Measurements from ENCODE around the gene CNTNAP2.

Gene CNTNAP2

DNA sequence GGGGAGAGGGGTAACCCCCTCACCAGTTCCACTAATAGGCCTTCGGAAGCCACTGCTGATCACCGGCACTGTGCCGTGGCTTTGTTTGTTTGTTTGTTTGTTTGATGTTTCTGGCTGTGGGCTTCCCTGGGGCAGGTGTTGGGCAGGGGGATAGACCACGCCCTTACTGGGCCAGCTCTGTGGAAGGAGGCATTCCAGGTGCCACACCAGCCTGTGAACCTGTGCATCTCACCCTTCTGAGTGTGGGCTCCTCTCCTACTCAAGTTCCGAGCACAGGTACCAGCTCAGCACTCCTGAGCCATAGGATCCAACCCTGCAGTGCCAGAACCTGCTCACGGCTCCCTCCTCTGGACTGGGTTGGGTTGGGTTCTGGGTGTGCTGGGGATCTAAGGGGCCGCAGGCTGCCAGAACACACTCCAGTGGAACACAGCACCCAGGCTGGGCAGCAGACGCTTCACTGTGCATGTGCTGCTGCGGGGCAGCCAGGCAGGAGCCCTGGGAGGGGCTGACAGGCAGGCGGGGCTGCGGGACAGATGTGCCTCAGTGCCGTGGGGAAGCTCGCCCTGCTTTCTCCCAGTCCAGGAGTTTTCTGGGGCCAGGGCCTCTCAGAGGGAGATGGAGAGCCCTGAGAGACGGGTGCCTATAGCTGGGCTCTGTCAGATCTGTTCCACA lies 1053.9 kb downstream of the CNTNAP2 start:
- DNase-seq = no peak

DNA sequence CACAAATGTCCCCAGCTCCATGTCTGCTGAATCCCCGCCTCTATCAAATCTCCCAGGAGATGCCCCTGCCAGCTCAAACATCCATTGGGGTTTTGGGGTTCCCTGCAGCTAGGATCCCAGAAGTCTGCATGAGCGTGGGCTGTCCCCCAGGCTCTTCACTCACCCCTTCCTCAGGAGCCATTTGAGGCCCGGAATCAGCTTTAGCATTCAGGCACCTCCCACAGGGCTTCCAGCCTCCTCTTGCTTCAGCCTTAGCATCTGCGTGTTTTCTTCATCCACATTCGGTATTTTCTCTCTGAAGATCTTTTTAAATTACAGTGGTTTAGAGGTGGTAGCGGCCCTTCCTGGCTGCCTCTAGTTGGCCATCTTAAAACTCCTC lies 1054.4 kb downstream of the CNTNAP2 start:
- no peak for DNase-seq

DNA sequence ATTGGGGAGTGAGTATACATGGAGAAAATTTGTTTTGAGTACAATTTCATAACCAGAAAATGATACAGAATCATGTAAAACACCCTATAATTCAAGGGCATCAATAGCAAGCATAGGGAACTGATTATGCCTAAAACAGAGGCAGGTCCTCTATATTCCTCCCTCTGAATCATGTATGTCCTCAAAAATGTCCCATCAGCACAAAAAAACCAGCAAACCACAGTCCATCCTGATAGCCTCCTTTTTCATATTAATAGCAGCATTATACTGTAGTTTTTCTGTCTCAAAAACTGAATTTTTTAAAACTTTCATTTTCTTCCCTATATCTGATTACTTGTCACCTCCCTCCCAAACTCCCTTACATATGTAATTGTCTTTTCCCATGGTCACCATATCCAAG lies 1057.3 kb downstream of the CNTNAP2 start:
- DNase-seq = no peak

DNA sequence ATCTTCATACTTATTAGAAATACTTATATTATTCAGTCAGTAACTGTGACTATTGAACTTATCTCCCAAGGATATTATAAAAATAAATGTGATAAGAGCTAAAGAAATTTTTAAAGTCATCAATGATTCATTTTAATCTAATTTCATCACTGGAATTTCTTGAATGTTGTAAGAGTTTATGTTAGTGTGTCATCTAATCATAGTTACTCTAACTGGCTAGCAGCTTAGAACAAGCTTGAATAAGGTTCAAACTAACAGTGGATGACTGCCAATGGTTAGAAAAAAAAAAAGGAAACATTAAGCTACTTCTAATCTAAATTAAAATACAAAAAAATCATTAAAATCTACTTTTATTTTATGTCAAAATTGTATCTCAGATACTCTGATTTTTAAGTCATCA lies 1066.3 kb downstream of the CNTNAP2 start:
- DNase-seq = no peak

DNA sequence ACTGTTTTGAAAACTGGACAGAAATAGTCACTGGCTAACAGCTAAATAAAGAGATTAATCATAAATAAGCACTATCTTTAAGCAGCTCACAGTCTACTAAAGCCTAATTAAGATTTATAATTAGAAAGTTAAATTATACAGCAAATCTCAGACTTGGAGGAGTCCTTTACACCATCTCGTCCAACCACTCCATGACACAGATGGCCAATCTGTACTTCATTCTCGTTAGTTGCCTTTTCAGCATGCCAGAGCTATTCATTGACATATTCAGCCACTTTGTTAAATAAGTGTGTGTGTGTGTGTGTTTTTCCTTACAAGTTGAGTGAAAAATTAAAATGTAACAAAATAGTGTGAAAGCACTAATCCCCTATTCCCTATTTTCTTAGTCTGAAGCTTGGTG lies 1066.7 kb downstream of the CNTNAP2 start:
- no peak for DNase-seq

DNA sequence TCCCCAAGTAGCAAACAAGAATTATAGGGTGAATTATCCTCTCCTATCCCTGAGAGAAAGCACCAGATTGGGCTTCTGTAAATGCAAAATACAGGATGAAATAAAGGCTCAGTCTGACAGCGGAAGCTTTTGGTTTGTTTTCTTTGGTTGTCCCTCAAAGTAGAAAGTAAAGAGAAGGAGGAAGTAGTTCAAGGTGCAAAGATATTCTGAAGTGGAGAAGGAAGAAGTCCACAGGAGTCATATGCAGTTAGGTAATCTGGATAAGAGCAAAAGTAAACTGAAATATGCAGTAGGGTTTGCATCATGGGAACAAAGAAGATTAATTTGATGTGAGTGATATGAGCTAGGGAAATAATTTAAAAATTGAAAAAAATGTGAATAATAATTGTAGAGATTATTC lies 1071.9 kb downstream of the CNTNAP2 start:
- no peak for DNase-seq

DNA sequence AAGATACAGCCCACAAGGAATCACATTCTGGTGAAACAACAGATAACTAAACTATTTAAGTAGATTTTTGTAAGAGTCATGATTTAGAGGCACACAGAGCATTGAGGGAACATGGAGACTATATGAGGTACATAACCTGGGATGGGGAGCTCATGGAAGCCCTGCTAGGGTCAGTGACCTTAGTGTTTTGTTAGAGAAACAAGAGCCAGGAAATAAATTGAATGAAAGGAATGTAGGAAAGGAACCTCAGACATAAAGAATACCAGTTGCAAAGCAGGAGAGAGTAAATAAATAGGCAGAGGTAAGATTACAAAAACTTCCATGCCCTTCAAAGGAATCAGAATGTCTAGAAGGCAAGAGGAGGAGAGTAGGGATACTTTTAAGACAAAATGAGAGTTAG lies 1076.9 kb downstream of the CNTNAP2 start:
- no peak for DNase-seq

DNA sequence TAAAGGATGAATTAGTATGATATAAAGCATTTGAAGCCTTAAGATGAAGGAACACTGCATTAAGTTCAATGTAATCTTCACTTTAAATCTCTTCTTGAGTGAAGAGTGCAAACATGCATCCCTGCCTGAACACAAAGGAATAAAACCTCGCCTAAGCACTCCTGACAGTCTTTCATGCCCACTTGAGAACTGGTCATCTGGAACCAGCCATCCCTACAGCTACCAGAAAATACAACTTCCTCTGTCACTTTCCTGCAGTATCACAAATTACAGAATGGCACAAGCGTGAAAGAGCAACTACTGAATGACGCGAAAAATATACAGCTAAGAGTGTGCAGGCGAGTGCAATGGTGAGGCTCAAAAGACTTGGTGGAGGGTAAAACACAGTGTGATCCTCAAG lies 1079.9 kb downstream of the CNTNAP2 start:
- DNase-seq = no peak

DNA sequence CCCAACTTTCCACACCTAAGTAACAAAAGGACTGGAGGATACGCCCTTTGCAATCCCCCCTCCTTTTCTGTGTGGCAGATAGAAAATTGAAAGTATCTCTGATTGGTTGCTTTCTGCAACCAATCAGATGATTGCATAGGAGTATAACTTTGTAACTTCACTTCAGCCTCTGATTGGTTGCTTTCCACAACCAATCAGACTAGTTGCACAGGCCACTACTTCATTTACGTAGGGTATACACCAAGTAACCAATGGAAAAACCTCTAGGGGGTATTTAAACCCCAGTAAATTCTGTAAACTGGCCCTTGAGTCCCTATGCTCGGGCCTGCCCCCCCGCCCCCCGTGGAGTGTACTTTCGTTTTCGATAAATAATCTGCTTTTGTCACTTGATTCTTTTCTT lies 1080.4 kb downstream of the CNTNAP2 start:
- no peak for DNase-seq

DNA sequence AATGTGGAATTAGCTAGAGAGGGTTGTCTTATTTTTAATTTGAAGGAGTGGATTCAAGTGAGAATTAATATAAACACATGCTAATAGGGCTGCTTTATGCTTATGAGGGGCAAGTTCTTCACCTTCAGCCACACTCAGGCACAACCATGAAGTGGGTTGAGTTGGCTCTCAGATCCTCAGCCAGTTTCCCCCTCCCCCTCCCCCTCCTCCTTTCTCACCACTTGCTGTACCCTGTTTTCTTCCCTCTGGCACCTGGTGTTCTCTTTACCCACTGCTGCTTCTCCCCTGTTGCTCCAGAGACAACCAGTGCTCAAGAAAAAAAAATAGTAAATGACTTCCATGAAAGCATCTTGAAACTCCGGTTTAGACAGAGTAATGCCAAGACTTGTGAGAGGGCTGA lies 1083.3 kb downstream of the CNTNAP2 start:
- no peak for DNase-seq

DNA sequence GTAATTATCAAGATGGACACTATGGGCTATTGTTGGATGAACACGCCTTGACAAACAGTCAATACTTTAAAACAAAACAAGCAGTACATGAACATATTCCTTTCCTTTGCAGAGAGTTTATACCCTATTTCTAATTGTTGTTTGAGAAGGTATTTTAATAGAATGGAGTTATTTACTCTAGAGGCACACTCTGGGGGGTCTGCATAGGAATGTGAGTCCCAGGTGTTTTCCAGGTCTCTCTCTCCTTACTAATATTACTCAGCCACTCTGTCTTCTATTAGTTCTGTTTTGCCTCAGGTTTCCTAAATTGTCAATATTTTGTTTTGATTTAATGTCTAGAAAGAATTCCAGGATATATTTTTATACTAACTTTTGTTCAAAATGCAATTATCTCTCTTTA lies 1091.4 kb downstream of the CNTNAP2 start:
- DNase-seq = no peak

DNA sequence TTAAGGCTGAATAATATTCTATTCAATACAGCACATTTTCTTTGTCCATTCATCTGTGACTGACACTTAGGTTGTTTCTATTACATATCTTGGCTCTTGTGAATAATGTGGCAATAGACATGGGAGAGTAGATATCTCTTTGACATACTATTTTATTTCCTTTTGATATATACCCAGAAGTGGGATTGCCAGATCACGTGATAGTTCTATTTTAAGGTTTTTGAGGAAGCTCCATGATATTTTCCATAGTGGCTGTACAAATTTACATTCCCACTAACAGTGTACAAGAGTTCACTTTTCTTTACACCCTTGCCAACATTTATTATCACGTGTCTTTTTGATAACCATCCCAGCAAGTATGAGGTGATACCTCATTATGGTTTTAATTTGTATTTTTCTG lies 1114.7 kb downstream of the CNTNAP2 start:
- DNase-seq = no peak

DNA sequence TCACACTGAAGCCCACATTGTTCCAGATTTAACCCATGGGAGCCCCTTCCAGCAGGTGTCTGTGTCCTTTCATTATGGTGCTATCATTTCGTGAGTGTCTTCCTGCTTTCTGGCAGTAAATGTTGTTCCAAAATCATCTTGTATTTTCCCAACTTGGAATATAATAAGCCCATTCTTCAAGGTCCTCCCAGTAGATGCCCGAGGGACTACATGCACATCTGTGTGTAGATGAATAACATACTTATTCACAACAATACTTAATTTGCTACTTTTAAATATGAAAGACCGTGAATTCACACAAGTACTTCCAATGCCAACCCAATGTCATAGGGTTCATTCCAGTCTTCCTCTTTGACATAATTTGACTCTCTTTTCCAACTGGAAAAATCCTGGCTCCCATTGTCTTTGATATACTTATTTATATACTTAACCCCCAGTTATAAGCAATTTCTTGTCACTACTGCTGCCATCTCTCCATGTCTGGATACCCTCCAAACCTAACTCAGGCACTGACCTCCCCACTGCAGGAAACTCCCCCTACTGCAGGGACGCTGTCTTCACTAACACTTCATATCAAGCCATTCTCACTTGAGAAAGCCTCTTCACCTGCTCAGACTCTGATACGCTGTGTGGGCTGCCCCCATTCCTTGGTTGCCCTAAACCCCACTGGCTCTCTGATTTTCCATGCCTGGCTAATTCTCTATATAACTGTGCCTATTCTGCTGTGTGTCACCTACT lies 1119.2 kb downstream of the CNTNAP2 start:
- no peak for DNase-seq

DNA sequence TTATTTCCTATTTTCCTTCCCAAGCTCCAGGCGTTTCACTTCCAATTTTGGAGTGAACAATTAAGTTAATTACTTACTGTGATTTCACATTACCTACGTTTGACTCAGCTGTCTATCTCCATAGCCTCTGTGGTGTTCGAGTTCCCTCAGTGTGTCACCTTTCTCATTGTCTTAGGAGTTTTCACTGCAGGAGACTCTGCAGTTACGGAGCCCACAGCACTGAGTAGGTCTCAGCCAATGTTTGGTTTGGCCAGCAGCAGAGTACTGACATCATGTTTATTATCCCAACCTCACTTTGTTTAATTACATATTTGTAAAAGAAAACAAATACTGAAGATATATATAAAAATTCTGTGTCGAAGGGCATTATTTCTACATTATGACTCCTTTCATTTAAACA lies 1123.9 kb downstream of the CNTNAP2 start:
- no peak for DNase-seq

DNA sequence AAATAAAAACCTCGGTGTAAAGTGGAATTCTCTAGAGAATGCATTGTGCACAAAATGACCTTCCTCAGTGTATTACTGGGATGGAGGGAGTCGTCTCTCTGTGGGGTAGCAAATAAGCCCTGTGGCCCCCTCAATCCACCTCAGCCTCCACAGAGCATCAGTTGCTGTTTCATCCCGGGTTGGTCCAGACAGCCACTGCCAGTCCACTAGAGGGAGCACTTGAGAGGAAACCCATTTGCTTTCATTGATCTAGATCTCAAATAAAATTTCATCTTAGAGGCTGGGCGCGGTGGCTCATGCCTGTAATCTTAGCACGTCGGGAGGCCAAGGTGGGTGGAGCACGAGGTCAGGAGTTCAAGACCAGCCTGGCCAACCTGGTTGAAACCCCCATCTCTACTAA lies 1128.7 kb downstream of the CNTNAP2 start:
- peak; percentile 25 for DNase-seq

DNA sequence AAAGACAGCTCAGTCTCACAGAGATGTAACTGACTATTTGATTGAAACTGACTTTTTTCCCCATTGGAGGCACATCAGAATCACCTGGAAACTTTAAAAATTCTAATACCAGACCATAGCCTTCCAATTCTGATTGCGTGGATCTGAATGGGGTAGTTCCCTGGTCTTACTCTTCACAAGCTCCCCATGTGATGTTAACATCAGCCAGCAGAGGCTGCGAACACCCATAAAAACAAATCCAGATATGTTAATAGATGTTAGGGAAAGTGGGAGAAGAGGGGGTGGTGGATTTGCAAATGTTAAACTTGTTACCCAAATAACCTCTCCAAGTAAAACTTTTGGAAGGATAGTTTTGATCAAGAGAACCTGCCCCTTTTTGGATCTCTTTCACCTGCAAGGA lies 1133.4 kb downstream of the CNTNAP2 start:
- DNase-seq = no peak

DNA sequence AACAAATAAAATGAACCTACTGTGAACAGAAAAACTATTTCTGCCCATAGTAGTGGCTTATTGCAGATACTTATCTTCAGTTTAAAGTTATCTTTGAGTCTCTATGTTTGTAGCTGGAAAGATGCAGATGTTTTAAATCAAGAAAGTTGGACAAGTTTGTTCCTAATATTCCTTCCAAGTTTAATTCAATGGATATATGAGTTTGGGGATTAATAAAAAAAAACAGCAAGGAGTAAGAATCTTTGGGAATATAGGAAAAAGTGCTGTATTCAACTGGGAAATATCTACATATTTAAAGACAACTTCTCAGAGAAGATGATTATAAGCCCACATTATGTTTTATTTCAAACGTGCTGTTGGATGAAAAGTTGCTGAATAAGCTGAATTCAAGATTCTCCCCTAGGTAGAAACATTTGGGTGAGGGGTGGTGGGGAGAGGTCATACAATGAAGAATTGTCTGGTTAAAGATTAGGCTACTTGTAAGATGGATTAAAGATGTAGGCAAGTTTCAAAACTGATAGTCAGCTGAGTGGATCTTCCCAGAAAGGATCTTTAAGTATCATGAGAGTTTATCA lies 1135.2 kb downstream of the CNTNAP2 start:
- DNase-seq = no peak

DNA sequence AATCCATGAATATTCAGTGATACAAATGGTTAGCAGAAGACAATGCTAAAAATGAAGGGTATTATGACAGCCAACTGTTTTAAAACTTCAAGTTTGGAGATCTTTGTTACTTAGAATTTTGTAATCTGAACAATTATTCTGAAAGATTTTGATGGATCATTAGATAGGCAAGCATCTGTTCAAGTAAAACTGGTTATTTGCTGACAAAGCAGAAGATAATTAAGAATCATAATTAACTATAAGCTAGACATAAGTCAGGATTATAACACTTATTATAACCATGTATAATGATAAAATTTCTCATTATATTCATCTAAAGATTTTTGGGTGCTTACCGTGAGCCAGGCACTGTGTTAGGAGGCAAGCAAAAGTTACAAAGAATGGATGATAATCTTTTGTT lies 1145.1 kb downstream of the CNTNAP2 start:
- DNase-seq = no peak

DNA sequence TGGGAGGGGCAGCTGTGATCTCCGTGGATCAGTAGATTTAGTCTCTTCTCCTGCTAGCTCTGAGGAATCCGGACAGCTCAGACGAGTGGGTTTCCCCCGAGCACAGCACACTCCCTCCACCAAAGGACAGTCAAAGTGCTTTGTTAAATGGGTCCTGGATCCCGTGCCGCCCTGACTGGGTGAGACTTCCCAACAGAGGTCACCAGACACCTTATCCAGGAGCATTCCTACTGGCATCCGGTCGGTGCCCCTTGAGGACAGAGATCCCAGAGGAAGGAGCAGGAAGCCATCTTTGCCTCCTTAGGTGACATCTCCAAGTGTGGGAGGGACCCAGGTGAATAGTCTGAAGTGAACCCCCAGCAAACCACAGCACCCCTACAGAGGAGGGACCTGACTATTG lies 1148.9 kb downstream of the CNTNAP2 start:
- DNase-seq = no peak

DNA sequence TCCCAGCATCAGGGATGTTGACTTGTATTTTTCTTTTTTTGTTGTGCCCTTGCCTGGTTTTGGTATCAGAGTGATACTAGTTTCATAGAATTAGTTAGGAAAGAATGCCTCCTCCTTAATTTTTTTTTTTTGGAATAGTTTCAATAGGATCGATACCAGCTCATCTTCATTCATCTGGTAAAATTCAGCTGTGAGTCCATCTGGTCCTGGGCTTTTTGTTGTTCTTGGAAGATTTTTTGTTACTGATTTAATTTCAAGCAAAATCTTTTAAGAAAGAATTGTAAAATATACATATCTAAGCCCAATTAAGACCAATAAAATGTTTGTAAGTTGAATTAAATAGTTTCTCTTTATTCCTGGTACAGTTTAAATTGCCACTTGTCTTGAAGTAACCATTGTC lies 1159.5 kb downstream of the CNTNAP2 start:
- no peak for DNase-seq

DNA sequence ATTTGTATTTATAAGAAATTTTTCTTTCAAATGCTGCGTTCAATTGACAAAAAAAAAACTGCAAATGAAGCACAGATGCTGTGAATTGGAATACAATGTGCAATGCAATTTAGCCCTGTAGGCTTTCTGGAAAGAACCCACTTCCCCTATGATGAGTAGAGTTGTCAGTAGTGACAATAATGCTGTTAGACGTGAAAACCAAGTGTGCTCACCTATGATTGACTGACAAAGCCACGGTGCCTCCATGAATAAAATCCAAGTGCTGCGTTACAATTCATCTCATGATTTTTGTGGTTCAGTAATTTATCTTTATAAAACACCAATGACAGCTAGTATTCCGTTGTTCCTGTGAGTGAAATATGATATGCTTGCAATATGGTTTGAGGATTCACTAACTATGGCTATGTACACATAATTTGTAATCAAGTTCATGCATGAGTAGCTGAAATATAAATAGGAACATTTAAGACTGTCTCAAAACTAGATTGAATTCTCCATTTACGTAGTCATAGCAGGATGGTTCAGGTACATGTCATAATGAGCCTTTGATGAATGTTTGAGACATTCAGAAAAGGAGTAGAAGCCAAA lies 1160.3 kb downstream of the CNTNAP2 start:
- DNase-seq = no peak

DNA sequence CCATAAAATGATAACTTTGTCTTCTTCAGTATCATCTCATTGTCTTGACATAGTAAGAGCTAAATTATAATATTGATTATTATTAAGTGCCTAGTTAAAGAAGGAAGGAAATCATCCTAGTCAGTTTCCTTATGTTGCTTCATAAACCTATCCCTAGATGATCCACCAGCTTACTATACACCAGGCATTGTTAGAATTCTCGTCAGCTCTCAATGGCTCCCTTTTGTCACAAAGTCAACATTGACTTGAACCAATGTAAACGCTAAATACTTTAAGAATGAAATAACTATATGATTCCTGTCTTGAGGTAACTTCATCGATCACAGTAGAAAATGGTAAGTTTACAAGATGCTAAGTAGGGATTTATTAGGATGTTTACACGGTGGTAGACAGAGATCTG lies 1162.9 kb downstream of the CNTNAP2 start:
- no peak for DNase-seq

DNA sequence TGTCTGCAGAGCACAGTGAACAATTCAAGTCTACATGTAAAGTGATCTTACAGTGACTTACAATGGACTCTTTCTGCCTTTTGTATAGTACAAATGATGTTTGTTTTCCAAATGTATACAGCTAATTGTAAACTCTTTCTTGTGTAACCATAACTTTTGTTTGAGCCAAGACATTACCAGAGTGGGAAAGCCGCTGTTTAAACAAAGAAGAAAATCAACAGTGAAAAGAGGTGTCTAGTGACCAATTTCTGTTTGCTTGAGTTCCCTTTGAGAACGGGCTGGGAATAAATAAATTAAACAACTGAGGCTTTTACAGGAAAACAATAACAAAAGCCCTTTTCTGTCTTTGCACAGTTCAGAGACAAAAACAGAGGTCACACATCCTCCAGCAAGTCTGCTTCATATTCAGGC lies 1163.4 kb downstream of the CNTNAP2 start:
- DNase-seq = no peak

DNA sequence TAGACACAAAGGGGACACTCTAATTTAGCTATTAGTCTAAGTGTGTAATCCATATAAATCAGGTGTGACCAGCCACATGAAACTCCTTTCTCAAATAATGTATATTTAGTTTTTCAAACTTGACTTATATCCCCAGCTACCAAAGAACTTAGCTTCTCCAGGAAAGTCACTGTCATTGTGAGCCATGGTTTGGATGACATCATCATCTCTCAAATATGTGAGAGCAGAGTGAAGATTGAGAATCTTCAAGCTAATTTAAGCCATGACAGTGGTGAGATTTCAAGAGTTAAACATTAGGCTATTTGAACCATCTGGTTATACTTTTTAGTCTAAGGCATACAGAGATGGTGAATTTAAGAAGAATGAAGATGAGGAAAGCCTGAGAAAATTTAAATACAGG lies 1165.6 kb downstream of the CNTNAP2 start:
- no peak for DNase-seq
